CD14-positive monocyte (primary cell): ENCODE measurements around the gene LMO3. TPM values are rescaled to one million over a fixed set of nuclear protein-coding genes. Genes with fewer than 3 reads are reported as not detected.

Experiments used
- DNase-seq, 3 donors: peaks; one replicate each; pipeline ENCODE4 v3.0.0-alpha.2; 2011 to 2022
- H2AFZ ChIP-seq: 2 replicates; pipeline ENCODE4 v1.6.0; 2012; ENCODE audit warnings: mild to moderate bottlenecking, low read depth, low read length, inconsistent platforms; ENCODE audit not compliant: insufficient read depth, poor library complexity, severe bottlenecking
- H3K27ac ChIP-seq, 2 donors: 1 replicate in 1 of 2; 2 replicates in 1 of 2; pipeline ENCODE4 v1.5.1; 2012 to 2013; ENCODE audit warnings: low read length in 2 of 2, control low read depth in 1 of 2, inconsistent platforms in 1 of 2, low read depth in 1 of 2, mild to moderate bottlenecking in 1 of 2
- H3K27me3 ChIP-seq, 2 donors: one replicate each; pipeline versions ENCODE4 v1.6.0 to v1.6.1; 2011 to 2013; ENCODE audit warnings: low read length in 2 of 2; ENCODE audit not compliant: control insufficient read depth in 2 of 2, insufficient read depth in 2 of 2
- H3K36me3 ChIP-seq, 2 donors: replicated peaks in 1 of 2; 1 replicate in 1 of 2; 2 replicates in 1 of 2; pipeline versions ENCODE4 v1.5.1 to v1.6.1; 2012 to 2013; ENCODE audit warnings: low read length in 2 of 2, control low read depth in 1 of 2, inconsistent platforms in 1 of 2, mild to moderate bottlenecking in 1 of 2; ENCODE audit not compliant: insufficient read depth in 2 of 2, control insufficient read depth in 1 of 2
- H3K4me1 ChIP-seq, 2 donors: 1 replicate in 1 of 2; 2 replicates in 1 of 2; pipeline versions ENCODE4 v1.5.1 to v1.6.1; 2012 to 2013; ENCODE audit warnings: low read length in 2 of 2, control low read depth in 1 of 2, inconsistent platforms in 1 of 2, mild to moderate bottlenecking in 1 of 2, moderate library complexity in 1 of 2; ENCODE audit not compliant: insufficient read depth in 2 of 2, control insufficient read depth in 1 of 2
- H3K4me2 ChIP-seq: replicated peaks from 2 replicates; pipeline ENCODE3; 2012; ENCODE audit warnings: low read length, moderate library complexity, mild to moderate bottlenecking; ENCODE audit not compliant: poor library complexity, severe bottlenecking; ENCODE audit errors: extremely low read depth
- H3K4me3 ChIP-seq, 3 experiments: fragments of 200-600 bp in 1 of 3; sonication (generic) in 1 of 3; replicated peaks in 1 of 3; 1 replicate in 2 of 3; 2 replicates in 1 of 3; pipeline ENCODE4 v1.5.1; 2011 to 2013; ENCODE audit warnings: low read length in 3 of 3, mild to moderate bottlenecking in 3 of 3, control low read depth in 2 of 3, low read depth in 2 of 3, inconsistent platforms in 1 of 3, moderate library complexity in 1 of 3
- H3K79me2 ChIP-seq: 2 replicates; pipeline ENCODE4 v1.6.0; 2012; ENCODE audit warnings: mild to moderate bottlenecking, control low read depth, inconsistent platforms, low read length, moderate library complexity; ENCODE audit not compliant: insufficient read depth
- H3K9ac ChIP-seq: 2 replicates; pipeline ENCODE4 v1.6.0; 2017; ENCODE audit warnings: low read length, mild to moderate bottlenecking; ENCODE audit not compliant: insufficient read depth, poor library complexity, severe bottlenecking
- H3K9me3 ChIP-seq, 2 donors: replicated peaks in 1 of 2; 1 replicate in 1 of 2; 2 replicates in 1 of 2; pipeline versions ENCODE4 v1.5.1 to v1.6.1; 2012 to 2013; ENCODE audit warnings: low read length in 2 of 2, control low read depth in 1 of 2; ENCODE audit not compliant: control insufficient read depth in 1 of 2, insufficient read depth in 1 of 2
- H4K20me1 ChIP-seq: 2 replicates; pipeline ENCODE4 v1.6.0; 2012; ENCODE audit warnings: mild to moderate bottlenecking, low read length, control low read depth, moderate library complexity; ENCODE audit not compliant: insufficient read depth
- H3K27ac Mint-ChIP-seq, 7 donors: one replicate each; pipeline ENCODE4 v1.8.0; 2020; ENCODE audit warnings: mild to moderate bottlenecking in 7 of 7, mixed read lengths in 7 of 7, moderate library complexity in 6 of 7, inconsistent platforms in 2 of 7
- H3K27me3 Mint-ChIP-seq, 3 donors: one replicate each; pipeline ENCODE4 v1.8.0; 2021 to 2022; ENCODE audit warnings: low read depth in 3 of 3, mild to moderate bottlenecking in 3 of 3, mixed read lengths in 3 of 3, moderate library complexity in 3 of 3, inconsistent platforms in 1 of 3
- H3K36me3 Mint-ChIP-seq, 2 donors: one replicate each; pipeline ENCODE4 v1.8.0; 2020; ENCODE audit warnings: mixed read lengths in 2 of 2, inconsistent platforms in 1 of 2, mild to moderate bottlenecking in 1 of 2
- H3K4me1 Mint-ChIP-seq: one replicate; pipeline ENCODE4 v1.8.0; 2020; ENCODE audit warnings: mild to moderate bottlenecking, mixed read lengths
- H3K4me3 Mint-ChIP-seq, 2 donors: one replicate each; pipeline ENCODE4 v1.8.0; 2020; ENCODE audit warnings: mild to moderate bottlenecking in 2 of 2, mixed read lengths in 2 of 2, moderate library complexity in 1 of 2
- H3K9me3 Mint-ChIP-seq, 7 donors: one replicate each; pipeline ENCODE4 v1.8.0; 2020 to 2022; ENCODE audit warnings: mixed read lengths in 7 of 7, mild to moderate bottlenecking in 6 of 7, moderate library complexity in 6 of 7, inconsistent platforms in 2 of 7
- CTCF ChIP-seq: fragments of 200-600 bp; IDR thresholded peaks from one replicate; pipeline ENCODE4 v1.8.0; 2022; ENCODE audit warnings: antibody characterized with exemption, mild to moderate bottlenecking
- WGBS: methylation state at CpG from one replicate; pipeline ENCODE4 v1.1.5; 2013; ENCODE audit warnings: missing lambda C conversion rate; ENCODE audit not compliant: insufficient coverage; 5-methylcytosine and 5-hydroxymethylcytosine counted together
- intact Hi-C, 2 donors: fragments of 100-400 bp; cut with micrococcal nuclease; formaldehyde crosslinking; loops; one replicate each; pipeline versions ENCODE4 v1.15.0 to v1.15.1; 2023
- polyA plus RNA-seq, 3 donors: library from polyadenylated mRNA; depleted of rRNA in 1 of 3; unstranded in 2 of 3; stranded (reverse) in 1 of 3; fragments of 300-500 nt in 2 of 3; fragments of >200 nt in 1 of 3; fragmentation: Illumina TruSeq in 2 of 3; gene quantifications; 1 replicate in 2 of 3; 2 replicates in 1 of 3; pipeline ENCODE4 v1.2.3, GENCODE V29; 2012 to 2021

LMO3 gene
- polyA plus RNA-seq, 3 donors, result not detected

DNA sequence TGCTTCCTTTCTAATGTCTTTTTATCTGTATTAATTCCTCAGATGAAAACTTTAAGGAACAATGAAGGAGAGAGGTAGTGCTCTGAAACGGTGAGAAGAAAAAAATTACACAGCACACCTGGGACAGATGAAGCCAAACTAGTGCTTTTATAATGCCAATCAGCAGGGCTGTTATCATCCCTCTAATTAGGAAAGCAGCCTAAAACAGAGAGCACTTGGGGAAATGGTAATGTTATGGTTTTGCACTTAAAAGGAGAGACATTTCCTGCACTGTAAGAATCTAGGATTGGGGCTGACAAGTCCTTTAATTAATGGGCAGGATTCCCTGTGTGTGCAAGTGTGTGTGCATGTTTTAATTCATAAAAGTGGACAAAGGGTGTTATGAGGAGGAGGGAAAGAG lies 4.8 kb upstream of the LMO3 start:
- Mint-ChIP-seq H3K27ac (no peak overlapping the region), H3K27me3 (peaks cover 52 to 61% (median 54%) of the 10 kb centered on the region in 3 donors), H3K9me3 (peaks cover 0 to 12% (median 7%) of the 10 kb centered on the region in 7 donors), H3K4me1 (peaks cover 5% of the 10 kb centered on the region), H3K36me3 (no peaks in the 10 kb centered on the region), H3K4me3 (peak overlapping the region in 1 of 2 donors; percentile 5)
- no peak overlapping the region for H3K4me3 ChIP-seq
- TF ChIP-seq CTCF, result no peak
- no peaks in the 10 kb centered on the region for H3K36me3 ChIP-seq
- peaks cover 0 to 13% of the 10 kb centered on the region in 2 donors for H3K9me3 ChIP-seq
- no peak for DNase-seq
- H2AFZ ChIP-seq, result no peak overlapping the region
- no CpG with 5 or more reads among the region's 1 CpG for WGBS
- no peak overlapping the region for H3K4me2 ChIP-seq
- H3K9ac ChIP-seq, result no peak overlapping the region
- no peaks in the 10 kb centered on the region for H4K20me1 ChIP-seq
- peaks cover 53 to 65% of the 10 kb centered on the region in 2 donors for H3K27me3 ChIP-seq
- no peak overlapping the region for H3K27ac ChIP-seq
- intact Hi-C loops, result no loop called here
- H3K79me2 ChIP-seq, result no peaks in the 10 kb centered on the region
- peaks cover 0 to 1% of the 10 kb centered on the region in 2 donors for H3K4me1 ChIP-seq

- H3K36me3 Mint-ChIP-seq, result no peaks in the 10 kb centered on the region
- H3K4me1 Mint-ChIP-seq, result peaks cover 8% of the 10 kb centered on the region
- TF ChIP-seq CTCF, result no peak
- Histone ChIP-seq H3K9ac (no peak overlapping the region), H3K4me1 (peaks cover 0 to 2% of the 10 kb centered on the region in 2 donors), H3K4me3 (no peak overlapping the region), H2AFZ (no peak overlapping the region), H3K36me3 (no peaks in the 10 kb centered on the region), H3K27ac (no peak overlapping the region), H3K27me3 (peaks cover 58 to 70% of the 10 kb centered on the region in 2 donors), H3K4me2 (no peak overlapping the region), H3K79me2 (no peaks in the 10 kb centered on the region), H3K9me3 (peaks cover 0 to 16% of the 10 kb centered on the region in 2 donors), H4K20me1 (no peaks in the 10 kb centered on the region)
- DNase-seq, result no peak
- intact Hi-C loops, result no loop called here
- peak overlapping the region in 1 of 2 donors; percentile 78 for H3K4me3 Mint-ChIP-seq
- peaks cover 58 to 65% (median 60%) of the 10 kb centered on the region in 3 donors for H3K27me3 Mint-ChIP-seq
- no CpG with 5 or more reads among the region's 7 CpGs for WGBS
- no peak overlapping the region for H3K27ac Mint-ChIP-seq
- peaks cover 0 to 12% (median 7%) of the 10 kb centered on the region in 7 donors for H3K9me3 Mint-ChIP-seq
These were observed 4.1 kb upstream of the LMO3 start for GRCh38 chr12:16610001-16610585.
